PC-3 (cell line): ENCODE results near the gene RXRA.

Experiments used
- CTCF ChIP-seq: fragments of 300-600 bp; sonication (generic); conservative IDR thresholded peaks from 2 replicates; pipeline ENCODE4 v1.5.1; 2017; ENCODE audit warnings: antibody characterized with exemption, low read depth, mild to moderate bottlenecking, low read length
- EZH2 ChIP-seq: fragments of 300-600 bp; sonication (generic); IDR thresholded peaks from one replicate; pipeline ENCODE4 v1.6.1; 2017; ENCODE audit warnings: antibody characterized with exemption, mild to moderate bottlenecking, low read length; ENCODE audit not compliant: unreplicated experiment
- EZH2phosphoT487 ChIP-seq: fragments of 300-600 bp; sonication (generic); IDR thresholded peaks from 2 replicates; pipeline ENCODE4 v1.6.1; 2018; ENCODE audit warnings: mild to moderate bottlenecking, antibody characterized with exemption, low read length, borderline replicate concordance

- TF ChIP-seq CTCF (no peak), EZH2phosphoT487 (no peak), EZH2 (no peak)
These were observed 7.1 kb downstream of the RXRA start for GRCh38 chr9:134333234-134333873.
